DOHH2 (cell line): ENCODE results near the gene KIAA1958.

Source experiments
- CTCF ChIP-seq: fragments of 200-600 bp; sonication (generic); IDR thresholded peaks from one replicate; pipeline ENCODE4 v1.5.1; 2014; ENCODE audit warnings: antibody characterized with exemption, mild to moderate bottlenecking, low read depth, low read length; ENCODE audit not compliant: poor library complexity, severe bottlenecking
- EZH2phosphoT487 ChIP-seq: fragments of 200-600 bp; sonication (generic); IDR thresholded peaks from 2 replicates; pipeline ENCODE4 v1.6.1; 2017; ENCODE audit warnings: borderline replicate concordance, mild to moderate bottlenecking, antibody characterized with exemption, low read length, moderate library complexity, mixed read lengths

GRCh38 chr9:112677040-112677439, 190.4 kb downstream of the KIAA1958 start:
- TF ChIP-seq CTCF, result no peak
- TF ChIP-seq EZH2phosphoT487, result no peak
